ENCODE data around the gene FKBP11.

Gene FKBP11

GRCh38 chr12:48966177-48966895, 41.0 kb upstream of the FKBP11 start:
- H3K4me1 ChIP-seq (ENCODE audit: control insufficient read depth, insufficient read depth, low read length) = peaks cover 22% of the 10 kb centered on the region
- H3K36me3 ChIP-seq (ENCODE audit: control insufficient read depth, insufficient read depth, low read length) = no peaks in the 10 kb centered on the region
- H3K27me3 ChIP-seq (ENCODE audit: control insufficient read depth, insufficient read depth, low read length) = peaks cover 29% of the 10 kb centered on the region
- H3K4me3 ChIP-seq (ENCODE audit: low read length) = no peak overlapping the region
- H3K9ac ChIP-seq (ENCODE audit: low read length) = no peak overlapping the region
- H3K9me3 ChIP-seq (ENCODE audit: control insufficient read depth, low read length) = no peaks in the 10 kb centered on the region

GRCh38 chr12:48965298-48965838, 40.1 kb upstream of the FKBP11 start:
- Histone ChIP-seq H3K36me3 (ENCODE audit: control insufficient read depth, insufficient read depth, low read length) (no peaks in the 10 kb centered on the region), H3K9ac (ENCODE audit: low read length) (no peak overlapping the region), H3K4me3 (ENCODE audit: low read length) (no peak overlapping the region), H3K4me1 (ENCODE audit: control insufficient read depth, insufficient read depth, low read length) (peaks cover 13% of the 10 kb centered on the region), H3K27me3 (ENCODE audit: control insufficient read depth, insufficient read depth, low read length) (peaks cover 25% of the 10 kb centered on the region), H3K9me3 (ENCODE audit: control insufficient read depth, low read length) (no peaks in the 10 kb centered on the region)

- Histone ChIP-seq H3K4me3 (ENCODE audit: low read length) (no peak overlapping the region), H3K9ac (ENCODE audit: low read length) (no peak overlapping the region), H3K9me3 (ENCODE audit: control insufficient read depth, low read length) (no peaks in the 10 kb centered on the region), H3K4me1 (ENCODE audit: control insufficient read depth, insufficient read depth, low read length) (peaks cover 6% of the 10 kb centered on the region), H3K27me3 (ENCODE audit: control insufficient read depth, insufficient read depth, low read length) (peaks cover 5% of the 10 kb centered on the region), H3K36me3 (ENCODE audit: control insufficient read depth, insufficient read depth, low read length) (no peaks in the 10 kb centered on the region)
These were observed 36.5 kb upstream of the FKBP11 start for GRCh38 chr12:48961801-48962200.

GRCh38 chr12:48961331-48961730, 36.0 kb upstream of the FKBP11 start:
- peaks cover 9% of the 10 kb centered on the region for H3K4me1 ChIP-seq (ENCODE audit: control insufficient read depth, insufficient read depth, low read length)
- no peak overlapping the region for H3K9ac ChIP-seq (ENCODE audit: low read length)
- H3K27me3 ChIP-seq (ENCODE audit: control insufficient read depth, insufficient read depth, low read length) = peaks cover 5% of the 10 kb centered on the region
- H3K9me3 ChIP-seq (ENCODE audit: control insufficient read depth, low read length) = no peaks in the 10 kb centered on the region
- H3K4me3 ChIP-seq (ENCODE audit: low read length) = no peak overlapping the region
- H3K36me3 ChIP-seq (ENCODE audit: control insufficient read depth, insufficient read depth, low read length) = no peaks in the 10 kb centered on the region

DNA sequence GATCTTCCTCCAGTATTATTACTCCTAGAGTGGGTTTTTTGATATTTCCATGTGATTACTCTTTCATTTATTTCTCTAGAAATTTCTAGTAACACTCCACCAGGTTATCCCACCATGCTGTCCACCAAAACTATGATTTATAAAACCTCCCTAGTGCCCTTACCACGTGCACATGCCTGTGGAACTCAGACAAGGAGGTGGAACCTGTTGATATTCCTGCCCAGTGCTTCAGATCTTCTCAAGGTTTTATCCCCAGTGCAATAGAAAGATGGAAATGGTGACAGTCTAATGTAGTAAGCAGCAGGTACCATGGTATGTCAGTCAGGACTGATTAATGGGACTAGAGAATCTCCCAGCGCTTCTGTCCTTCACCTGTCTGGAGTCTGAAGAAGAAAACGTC, 35.5 kb upstream of the FKBP11 start:
- peaks cover 5% of the 10 kb centered on the region for H3K27me3 ChIP-seq (ENCODE audit: control insufficient read depth, insufficient read depth, low read length)
- H3K4me3 ChIP-seq (ENCODE audit: low read length) = no peak overlapping the region
- no peaks in the 10 kb centered on the region for H3K36me3 ChIP-seq (ENCODE audit: control insufficient read depth, insufficient read depth, low read length)
- no peak overlapping the region for H3K9ac ChIP-seq (ENCODE audit: low read length)
- H3K9me3 ChIP-seq (ENCODE audit: control insufficient read depth, low read length) = no peaks in the 10 kb centered on the region
- H3K4me1 ChIP-seq (ENCODE audit: control insufficient read depth, insufficient read depth, low read length) = peaks cover 14% of the 10 kb centered on the region

GRCh38 chr12:48958049-48958388, 32.7 kb upstream of the FKBP11 start:
- Histone ChIP-seq H3K4me1 (ENCODE audit: control insufficient read depth, insufficient read depth, low read length) (peaks cover 17% of the 10 kb centered on the region), H3K4me3 (ENCODE audit: low read length) (peak overlapping the region; percentile 20), H3K27me3 (ENCODE audit: control insufficient read depth, insufficient read depth, low read length) (peaks cover 5% of the 10 kb centered on the region), H3K36me3 (ENCODE audit: control insufficient read depth, insufficient read depth, low read length) (no peaks in the 10 kb centered on the region), H3K9ac (ENCODE audit: low read length) (peak overlapping the region; percentile 79), H3K9me3 (ENCODE audit: control insufficient read depth, low read length) (no peaks in the 10 kb centered on the region)

GRCh38 chr12:48957141-48958048, 32.1 kb upstream of the FKBP11 start, which contains the start of gene ARF3:
Gene ARF3 (minus strand): TSS chr12:48957487. CDS start chr12:48941095, 16,392 bp downstream.
- Histone ChIP-seq H3K36me3 (ENCODE audit: control insufficient read depth, insufficient read depth, low read length) (no peaks in the 10 kb centered on the region), H3K9ac (ENCODE audit: low read length) (peak within 1 kb of the TSS; percentile 79), H3K4me1 (ENCODE audit: control insufficient read depth, insufficient read depth, low read length) (peaks cover 17% of the 10 kb centered on the region), H3K27me3 (ENCODE audit: control insufficient read depth, insufficient read depth, low read length) (peaks cover 5% of the 10 kb centered on the region), H3K4me3 (ENCODE audit: low read length) (peak within 1 kb of the TSS; percentile 20), H3K9me3 (ENCODE audit: control insufficient read depth, low read length) (no peaks in the 10 kb centered on the region)

DNA sequence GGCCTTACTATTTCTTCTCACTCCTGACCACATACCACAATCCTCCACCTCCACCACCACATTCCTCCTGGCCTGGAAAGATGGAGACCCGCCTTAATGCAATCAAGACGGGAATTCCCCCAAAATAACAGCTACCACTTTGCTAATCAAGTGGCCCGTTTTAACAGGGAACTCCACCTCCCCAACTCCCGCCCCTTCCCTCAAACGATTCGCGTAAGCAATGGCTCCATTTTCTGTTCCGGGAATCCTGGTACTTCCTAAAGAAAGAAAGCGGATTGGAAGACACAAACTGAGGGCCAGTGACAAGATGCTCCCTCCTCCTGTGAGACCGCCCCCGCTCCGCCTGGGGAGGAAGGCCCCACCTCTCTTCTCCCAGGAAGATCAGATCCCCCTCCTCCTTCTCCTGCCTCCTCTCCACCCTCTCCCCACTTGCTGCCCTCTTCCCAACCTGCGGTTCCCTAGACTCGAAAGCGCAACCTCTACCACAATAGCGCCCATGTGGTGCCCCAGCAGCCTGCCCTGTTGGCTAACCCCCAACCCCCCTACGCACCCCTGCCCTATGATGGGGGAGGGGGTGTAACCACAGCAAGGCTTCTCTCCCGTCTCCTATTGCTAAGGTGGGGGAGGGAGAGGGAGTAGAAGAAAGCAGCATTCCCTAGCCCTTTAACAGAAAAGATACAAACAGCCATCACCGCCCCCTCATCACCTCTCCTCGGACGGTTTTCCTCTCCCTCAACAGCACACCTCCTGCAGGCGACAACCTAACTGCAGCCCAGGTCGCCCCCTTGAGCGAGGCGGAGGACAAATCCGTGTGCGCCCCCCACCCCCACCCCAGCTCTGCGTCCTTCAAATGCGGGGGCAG, 31.2 kb upstream of the FKBP11 start:
- H3K9me3 ChIP-seq (ENCODE audit: control insufficient read depth, low read length) = no peaks in the 10 kb centered on the region
- peaks cover 17% of the 10 kb centered on the region for H3K4me1 ChIP-seq (ENCODE audit: control insufficient read depth, insufficient read depth, low read length)
- peak overlapping the region; percentile 79 for H3K9ac ChIP-seq (ENCODE audit: low read length)
- peaks cover 5% of the 10 kb centered on the region for H3K27me3 ChIP-seq (ENCODE audit: control insufficient read depth, insufficient read depth, low read length)
- peak overlapping the region; percentile 20 for H3K4me3 ChIP-seq (ENCODE audit: low read length)
- H3K36me3 ChIP-seq (ENCODE audit: control insufficient read depth, insufficient read depth, low read length) = no peaks in the 10 kb centered on the region

GRCh38 chr12:48954841-48955501, 29.7 kb upstream of the FKBP11 start:
- H3K4me3 ChIP-seq (ENCODE audit: low read length) = no peak overlapping the region
- H3K36me3 ChIP-seq (ENCODE audit: control insufficient read depth, insufficient read depth, low read length) = no peaks in the 10 kb centered on the region
- no peaks in the 10 kb centered on the region for H3K27me3 ChIP-seq (ENCODE audit: control insufficient read depth, insufficient read depth, low read length)
- no peaks in the 10 kb centered on the region for H3K9me3 ChIP-seq (ENCODE audit: control insufficient read depth, low read length)
- peaks cover 17% of the 10 kb centered on the region for H3K4me1 ChIP-seq (ENCODE audit: control insufficient read depth, insufficient read depth, low read length)
- H3K9ac ChIP-seq (ENCODE audit: low read length) = no peak overlapping the region

DNA sequence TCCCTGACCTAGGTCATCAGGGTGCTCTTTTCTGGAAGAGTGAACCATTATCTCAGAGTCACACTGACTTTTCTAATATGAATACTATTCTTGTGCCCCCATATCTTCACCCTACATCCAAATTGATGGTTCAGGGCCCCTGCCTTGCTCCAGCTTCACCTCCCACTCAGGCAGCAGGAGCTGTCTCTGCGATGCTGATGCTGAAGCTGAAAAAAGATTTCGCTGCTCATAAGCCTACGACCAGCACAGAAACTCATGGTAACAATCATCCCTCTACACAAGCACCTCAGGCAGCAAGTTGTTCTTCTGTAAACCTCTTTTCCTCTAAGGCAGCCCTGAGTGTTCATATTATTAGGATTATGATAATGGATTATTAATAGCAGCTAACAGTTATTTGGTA, 28.8 kb upstream of the FKBP11 start:
- no peaks in the 10 kb centered on the region for H3K9me3 ChIP-seq (ENCODE audit: control insufficient read depth, low read length)
- H3K4me3 ChIP-seq (ENCODE audit: low read length) = no peak overlapping the region
- H3K36me3 ChIP-seq (ENCODE audit: control insufficient read depth, insufficient read depth, low read length) = no peaks in the 10 kb centered on the region
- H3K27me3 ChIP-seq (ENCODE audit: control insufficient read depth, insufficient read depth, low read length) = no peaks in the 10 kb centered on the region
- H3K9ac ChIP-seq (ENCODE audit: low read length) = no peak overlapping the region
- peaks cover 17% of the 10 kb centered on the region for H3K4me1 ChIP-seq (ENCODE audit: control insufficient read depth, insufficient read depth, low read length)

- Histone ChIP-seq H3K4me3 (ENCODE audit: low read length) (no peak overlapping the region), H3K36me3 (ENCODE audit: control insufficient read depth, insufficient read depth, low read length) (no peaks in the 10 kb centered on the region), H3K27me3 (ENCODE audit: control insufficient read depth, insufficient read depth, low read length) (no peaks in the 10 kb centered on the region), H3K9me3 (ENCODE audit: control insufficient read depth, low read length) (no peaks in the 10 kb centered on the region), H3K4me1 (ENCODE audit: control insufficient read depth, insufficient read depth, low read length) (peaks cover 13% of the 10 kb centered on the region), H3K9ac (ENCODE audit: low read length) (no peak overlapping the region)
These were observed 27.4 kb upstream of the FKBP11 start for GRCh38 chr12:48952691-48953090.
